Esophagus squamous epithelium (tissue), 4 donors: ENCODE results near the gene GID8.

Experiments used
- CTCF ChIP-seq, 6 experiments: fragments of 450-650 bp in 4 of 6; fragments of 200-600 bp in 2 of 6; sonication (generic) in 2 of 6; IDR thresholded peaks; one replicate each; pipeline ENCODE4 v1.5.1; 2016 to 2019; ENCODE audit warnings: antibody characterized with exemption in 6 of 6, mild to moderate bottlenecking in 4 of 6, moderate library complexity in 4 of 6
- POLR2A ChIP-seq, 4 donors: fragments of 450-650 bp; IDR thresholded peaks; one replicate each; pipeline ENCODE4 v1.6.1; 2017; ENCODE audit warnings: antibody characterized with exemption in 4 of 4, mild to moderate bottlenecking in 4 of 4, moderate library complexity in 3 of 4

GRCh38 chr20:62907384-62908317 is 30.3 kb upstream of the GID8 start:
- TF ChIP-seq POLR2A (IDR thresholded peaks at IDR 0.05) (no peak), CTCF (IDR thresholded peaks at IDR 0.05) (peak in 4 of 6 experiments; percentile 17 to 35 (median 30))
